Gastroesophageal sphincter (tissue), 4 donors: Measurements from ENCODE around the gene ADAMTS7. TPM values are rescaled to one million over a fixed set of nuclear protein-coding genes. Genes with fewer than 3 reads are reported as not detected.

Experiments
- ATAC-seq: fragments of 150-250 bp; one replicate; pipeline ENCODE4 v1.9.1; 2016; ENCODE audit warnings: mild to moderate bottlenecking, moderate library complexity
- H3K27ac ChIP-seq, 4 donors: fragments of 200-600 bp; sonication (generic) in 3 of 4; 1 replicate in 3 of 4; 2 replicates in 1 of 4; pipeline ENCODE4 v1.5.1; 2016 to 2019
- H3K27me3 ChIP-seq: fragments of 200-600 bp; sonication (generic); one replicate; pipeline ENCODE4 v1.5.1; 2019
- H3K36me3 ChIP-seq, 2 donors: fragments of 200-600 bp; sonication (generic); one replicate each; pipeline ENCODE4 v1.5.1; 2019; ENCODE audit warnings: control low read depth in 1 of 2
- H3K4me1 ChIP-seq, 3 donors: fragments of 200-600 bp; sonication (generic); 1 replicate in 2 of 3; 2 replicates in 1 of 3; pipeline ENCODE4 v1.5.1; 2016 to 2019; ENCODE audit warnings: control low read depth in 2 of 3
- H3K4me3 ChIP-seq, 2 donors: fragments of 200-600 bp; sonication (generic); one replicate each; pipeline ENCODE4 v1.5.1; 2019; ENCODE audit warnings: mild to moderate bottlenecking in 1 of 2, moderate library complexity in 1 of 2
- H3K9me3 ChIP-seq, 3 donors: fragments of 200-600 bp; sonication (generic); one replicate each; pipeline ENCODE4 v1.5.1; 2017 to 2019; ENCODE audit warnings: control low read depth in 2 of 3
- CTCF ChIP-seq, 4 experiments: fragments of 200-600 bp in 2 of 4; fragments of 450-650 bp in 2 of 4; sonication (generic) in 1 of 4; IDR thresholded peaks; one replicate each; pipeline ENCODE4 v1.5.1; 2017 to 2019; ENCODE audit warnings: antibody characterized with exemption in 4 of 4, mild to moderate bottlenecking in 2 of 4, moderate library complexity in 2 of 4
- EP300 ChIP-seq: sonication (generic); formaldehyde crosslinking; IDR thresholded peaks from one replicate; pipeline ENCODE4 v1.6.1; 2017; ENCODE audit warnings: antibody characterized with exemption, mild to moderate bottlenecking
- WGBS, 2 donors: methylation state at CpG; one replicate each; pipeline ENCODE4 v1.1.5; 2018; ENCODE audit warnings: low coverage in 1 of 2; 5-methylcytosine and 5-hydroxymethylcytosine counted together
- small RNA-seq, 4 donors: library from RNA; depleted of rRNA; stranded (forward); fragments of <200 nt; gene quantifications; one replicate each; pipeline ENCODE3, GENCODE V24; 2016
- total RNA-seq, 4 donors: library from RNA; depleted of rRNA; stranded (reverse); fragments of >200 nt; gene quantifications; one replicate each; pipeline ENCODE4 v1.1.0, GENCODE V29; 2016

The ADAMTS7 gene
- total RNA-seq, 4 donors from 2014 or later = 2.6 to 9.7 (median 4.4) TPM

DNA sequence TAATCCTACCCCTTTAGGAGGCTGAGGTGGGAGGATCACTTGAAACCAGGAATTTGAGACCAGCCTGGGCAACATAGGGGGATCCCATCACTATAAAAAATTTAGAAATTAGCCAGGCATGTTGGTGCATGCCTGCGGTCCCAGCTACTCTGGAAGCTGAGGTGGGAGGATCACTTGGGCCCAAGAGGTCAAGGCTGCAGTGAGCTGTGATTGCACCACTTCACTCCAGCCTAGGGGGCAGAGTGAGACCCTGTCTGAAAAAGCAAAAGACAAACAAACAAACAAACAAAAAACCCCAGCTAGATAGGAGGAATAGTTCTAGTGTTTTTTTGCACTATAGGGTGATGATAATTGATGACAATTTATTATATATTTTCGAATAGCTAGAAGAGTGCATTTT, 99.6 kb downstream of the ADAMTS7 start:
- H3K27me3 ChIP-seq = peaks cover 5% of the 10 kb centered on the region
- no peaks in the 10 kb centered on the region for H3K36me3 ChIP-seq
- no peak overlapping the region for H3K4me3 ChIP-seq
- no peak overlapping the region for H3K27ac ChIP-seq
- no peak for TF ChIP-seq CTCF (IDR thresholded peaks at IDR 0.05)
- ATAC-seq = no peak
- WGBS, 2 donors = 91 to 100% methylated on average over 1 of the region's 2 CpGs
- peaks cover 0 to 10% (median 0%) of the 10 kb centered on the region in 3 donors for H3K4me1 ChIP-seq
- no peaks in the 10 kb centered on the region for H3K9me3 ChIP-seq

DNA sequence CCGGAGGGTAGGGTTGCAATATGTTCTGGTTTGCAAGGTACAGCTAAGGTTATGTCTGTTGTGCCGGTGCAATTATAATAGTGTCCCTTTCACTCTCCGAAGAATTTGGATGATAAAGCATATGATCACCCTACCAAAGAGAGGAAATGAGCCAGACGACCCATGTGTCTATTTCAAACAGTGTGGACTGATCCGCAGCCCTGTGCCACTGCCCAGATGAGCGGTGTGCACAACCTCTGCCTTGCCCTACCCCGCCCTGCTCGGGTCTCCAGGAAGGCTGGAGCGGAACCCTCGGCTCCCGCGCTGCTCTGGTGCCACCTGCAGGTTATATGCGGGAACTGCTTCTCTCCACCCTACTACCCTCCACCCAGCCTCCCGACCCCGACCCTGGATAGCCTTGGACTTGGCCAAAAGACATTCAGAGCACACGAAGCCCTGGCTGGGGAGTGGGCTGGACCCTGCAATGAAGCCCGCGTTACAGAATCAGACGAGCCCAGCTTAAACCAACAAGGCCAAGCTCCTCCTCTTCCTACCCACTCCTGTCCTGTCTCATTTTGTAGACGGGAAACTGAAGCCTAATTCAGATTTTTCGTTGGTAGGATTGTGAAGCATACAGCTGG, 101.9 kb downstream of the ADAMTS7 start:
- peak; percentile 88 for ATAC-seq
- Histone ChIP-seq H3K4me3 (no peak overlapping the region), H3K27ac (no peak overlapping the region), H3K4me1 (peaks cover 0 to 10% (median 0%) of the 10 kb centered on the region in 3 donors), H3K9me3 (peaks cover 0 to 7% (median 0%) of the 10 kb centered on the region in 3 donors), H3K36me3 (no peaks in the 10 kb centered on the region), H3K27me3 (peaks cover 21% of the 10 kb centered on the region)
- 10 to 25% methylated on average over 5 to 12 of the region's 21 CpGs for WGBS, 2 donors
- TF ChIP-seq EP300 (no peak), CTCF (IDR thresholded peaks at IDR 0.05) (peak; percentile 81 to 99 (median 86))

Small RNA genes within 50 kb of the gene (small RNA-seq; reads per million reads assigned to genes)
- gene AC022748.3 = 0 reads per million in 4 donors

Other genes starting within 250 kb of the ADAMTS7 start
- 1 to 10 TPM in 3 of 4 donors, under 1 TPM in 1; 0.93 to 4.0 (median 1.6) TPM for gene CHRNA5, start 245.9 kb downstream of the ADAMTS7 start, total RNA-seq
- gene CHRNA3, start 190.5 kb downstream of the ADAMTS7 start, total RNA-seq = 1 to 10 TPM in 3 of 4 donors, not detected in 1; 1.1 to 3.1 (median 1.1) TPM
- gene CHRNB4, start 170.3 kb downstream of the ADAMTS7 start, total RNA-seq = 1 to 10 TPM in 1 of 4 donors, under 1 TPM in 1, not detected in 2; 0.10 to 1.1 TPM
- gene MORF4L1, start 61.4 kb upstream of the ADAMTS7 start, total RNA-seq = 100 to 1,000 TPM; 347 to 449 (median 406) TPM
- 100 to 1,000 TPM in 1 of 4 donors, 10 to 100 TPM in 3; 65.5 to 101 (median 76.6) TPM for gene CTSH, start 133.6 kb upstream of the ADAMTS7 start, total RNA-seq